Brain microvascular endothelial cell (primary cell): Measurements from ENCODE around the gene TMEM187.

Source experiments
- DNase-seq: peaks from one replicate; pipeline ENCODE4 v3.0.0-alpha.2; 2020
- H3K27ac ChIP-seq: fragments of 250-450 bp; sonication (Bioruptor Pico); 2 replicates; pipeline ENCODE4 v1.5.1; 2020; ENCODE audit warnings: mild to moderate bottlenecking, moderate library complexity
- H3K27me3 ChIP-seq: fragments of 250-450 bp; sonication (Bioruptor Pico); replicated peaks from 2 replicates; pipeline ENCODE4 v1.5.1; 2020; ENCODE audit warnings: mild to moderate bottlenecking
- H3K36me3 ChIP-seq: fragments of 250-450 bp; sonication (Bioruptor Pico); replicated peaks from 2 replicates; pipeline ENCODE4 v1.5.1; 2020; ENCODE audit warnings: mild to moderate bottlenecking
- H3K4me3 ChIP-seq: 2 replicates; pipeline ENCODE4 v1.5.1; 2011; ENCODE audit warnings: low read depth, mild to moderate bottlenecking, control low read depth, low read length, moderate library complexity
- in situ Hi-C: cut with HindIII; loops from 2 replicates; pipeline ENCODE4 v1.10.0; 2017; ENCODE audit warnings: low sequenced_read_pairs, low pct_ligation_motif_present
- TF ChIP-seq, protein P1 (sequence below): IDR thresholded peaks from 2 replicates; pipeline ENCODE4 v1.5.1; 2011; ENCODE audit warnings: low read depth, mild to moderate bottlenecking, moderate library complexity, low read length, control low read depth, inconsistent platforms; ENCODE audit errors: missing control alignments

Gene TMEM187

DNA sequence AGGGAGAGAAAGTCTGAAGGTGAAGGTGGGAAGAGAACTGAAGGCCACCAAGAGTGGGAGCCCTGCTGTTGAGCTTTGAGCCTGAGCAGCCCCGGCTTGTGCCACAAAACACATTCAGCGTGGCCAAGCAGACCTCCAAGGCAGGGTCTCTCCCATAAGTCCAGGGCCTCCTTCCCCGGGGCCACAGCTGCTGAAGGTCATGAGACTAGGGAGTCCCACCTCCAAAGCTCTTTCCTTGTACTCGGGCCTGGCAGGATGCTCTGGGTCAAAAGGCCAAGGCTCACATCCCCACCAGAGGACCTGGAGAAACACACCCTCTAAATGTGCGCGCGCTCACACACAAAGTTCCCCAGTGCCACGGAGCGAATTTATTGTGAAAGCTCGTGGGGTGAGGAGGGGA lies 43.0 kb upstream of the TMEM187 start:
- peaks cover 10% of the 10 kb centered on the region for H3K36me3 ChIP-seq
- no peak for DNase-seq
- H3K27me3 ChIP-seq, result no peaks in the 10 kb centered on the region
- no peak overlapping the region for H3K4me3 ChIP-seq
- in situ Hi-C loops, result no loop called here
- TF ChIP-seq, protein P1, sequence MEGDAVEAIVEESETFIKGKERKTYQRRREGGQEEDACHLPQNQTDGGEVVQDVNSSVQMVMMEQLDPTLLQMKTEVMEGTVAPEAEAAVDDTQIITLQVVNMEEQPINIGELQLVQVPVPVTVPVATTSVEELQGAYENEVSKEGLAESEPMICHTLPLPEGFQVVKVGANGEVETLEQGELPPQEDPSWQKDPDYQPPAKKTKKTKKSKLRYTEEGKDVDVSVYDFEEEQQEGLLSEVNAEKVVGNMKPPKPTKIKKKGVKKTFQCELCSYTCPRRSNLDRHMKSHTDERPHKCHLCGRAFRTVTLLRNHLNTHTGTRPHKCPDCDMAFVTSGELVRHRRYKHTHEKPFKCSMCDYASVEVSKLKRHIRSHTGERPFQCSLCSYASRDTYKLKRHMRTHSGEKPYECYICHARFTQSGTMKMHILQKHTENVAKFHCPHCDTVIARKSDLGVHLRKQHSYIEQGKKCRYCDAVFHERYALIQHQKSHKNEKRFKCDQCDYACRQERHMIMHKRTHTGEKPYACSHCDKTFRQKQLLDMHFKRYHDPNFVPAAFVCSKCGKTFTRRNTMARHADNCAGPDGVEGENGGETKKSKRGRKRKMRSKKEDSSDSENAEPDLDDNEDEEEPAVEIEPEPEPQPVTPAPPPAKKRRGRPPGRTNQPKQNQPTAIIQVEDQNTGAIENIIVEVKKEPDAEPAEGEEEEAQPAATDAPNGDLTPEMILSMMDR, result no peak
- no peak overlapping the region for H3K27ac ChIP-seq

DNA sequence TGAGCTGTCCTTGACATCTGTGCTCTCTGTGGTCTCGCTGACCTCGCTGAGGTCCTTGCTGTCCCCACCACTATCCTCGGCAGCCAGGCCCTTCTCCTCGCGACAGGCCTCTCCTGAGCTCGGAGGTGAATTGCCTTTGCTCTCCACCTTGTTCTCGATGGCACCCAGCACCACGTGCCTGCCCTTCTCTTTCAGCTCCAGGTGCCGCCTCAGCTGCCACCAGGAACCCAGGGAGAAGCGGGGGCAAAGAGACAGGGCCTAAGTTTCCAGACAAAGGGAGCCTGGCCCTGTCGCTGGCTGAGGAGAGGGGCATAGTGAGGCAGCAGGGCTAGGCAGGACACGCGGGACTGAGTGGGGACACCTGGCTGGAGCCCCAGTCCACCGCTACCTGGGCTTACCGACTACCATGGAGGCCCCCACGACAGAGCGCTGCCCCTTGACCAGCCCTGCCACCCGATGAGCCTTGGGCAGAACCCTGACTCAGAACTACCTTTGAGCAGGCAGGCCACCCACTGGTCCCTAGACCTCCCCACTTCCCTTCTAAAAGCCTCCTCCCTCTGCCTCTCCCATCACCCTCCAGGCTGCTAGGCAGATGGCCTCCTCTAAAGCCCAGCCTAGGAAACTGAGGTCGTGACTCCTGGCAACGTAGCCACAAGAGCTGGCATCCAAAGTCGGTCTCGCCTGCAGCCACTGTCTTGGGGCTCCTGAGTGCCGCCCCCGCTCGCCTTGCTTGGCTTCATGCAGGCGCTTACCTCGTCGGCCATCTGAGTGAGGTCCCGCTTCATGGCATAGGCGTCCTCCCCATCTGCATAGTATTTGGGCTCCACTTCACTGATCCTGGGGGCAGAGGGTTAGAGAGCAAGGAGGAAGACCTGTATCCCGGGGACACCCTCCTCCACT lies 42.3 kb upstream of the TMEM187 start:
- no peak for DNase-seq
- TF ChIP-seq, protein P1, result no peak
- in situ Hi-C loops, result no loop called here
- H3K4me3 ChIP-seq, result no peak overlapping the region
- H3K27me3 ChIP-seq, result no peaks in the 10 kb centered on the region
- H3K27ac ChIP-seq, result no peak overlapping the region
- H3K36me3 ChIP-seq, result peaks cover 10% of the 10 kb centered on the region

DNA sequence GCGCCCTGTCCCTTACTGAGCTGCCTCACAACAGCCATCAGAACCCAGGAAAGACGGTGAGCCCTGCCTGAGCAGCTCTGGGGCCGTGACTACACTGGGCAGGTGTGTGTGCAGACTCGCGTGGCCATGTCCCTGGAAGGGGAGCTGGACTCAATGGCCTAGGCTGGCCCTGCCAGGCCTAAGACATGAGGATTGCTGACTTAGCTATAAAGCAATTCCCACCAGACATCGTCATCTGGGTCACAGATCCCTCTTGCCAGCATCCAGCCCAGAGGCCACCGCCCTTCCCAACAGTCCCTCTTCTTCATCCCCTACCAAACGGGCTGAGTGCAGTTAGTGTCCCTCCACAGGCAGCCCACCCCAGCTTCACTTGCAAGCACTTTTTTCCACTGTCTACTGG lies 41.4 kb upstream of the TMEM187 start:
- no peak overlapping the region for H3K27ac ChIP-seq
- in situ Hi-C loops, result no loop called here
- TF ChIP-seq, protein P1, result no peak

DNA sequence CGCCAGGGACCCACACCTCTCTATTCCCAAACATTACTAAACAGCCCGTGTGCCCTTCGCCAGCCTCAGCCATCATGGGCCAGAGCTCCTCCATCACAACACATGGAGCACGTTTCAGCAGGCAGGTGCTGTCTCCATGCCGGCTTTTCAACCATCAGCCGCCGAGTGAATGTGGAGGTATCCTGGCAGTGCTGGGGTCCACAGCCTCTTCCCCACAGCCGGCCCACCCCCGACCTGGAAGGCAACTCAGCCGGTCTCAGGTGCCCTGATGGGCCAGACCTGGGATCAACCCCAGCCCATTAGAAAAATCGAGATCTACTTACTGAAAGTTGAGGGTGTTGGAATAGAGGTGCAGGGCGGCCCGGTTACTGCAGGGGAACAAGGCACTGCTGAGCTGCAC lies 40.8 kb upstream of the TMEM187 start:
- H3K36me3 ChIP-seq, result peaks cover 10% of the 10 kb centered on the region
- H3K27ac ChIP-seq, result no peak overlapping the region
- TF ChIP-seq, protein P1, result no peak
- in situ Hi-C loops, result no loop called here
- H3K27me3 ChIP-seq, result no peaks in the 10 kb centered on the region
- no peak overlapping the region for H3K4me3 ChIP-seq
- no peak for DNase-seq

More for the DNA sequence above, 41.4 kb upstream of the TMEM187 start:
- no peaks in the 10 kb centered on the region for H3K27me3 ChIP-seq
- DNase-seq, result no peak
- H3K36me3 ChIP-seq, result peaks cover 10% of the 10 kb centered on the region
- H3K4me3 ChIP-seq, result no peak overlapping the region

DNA sequence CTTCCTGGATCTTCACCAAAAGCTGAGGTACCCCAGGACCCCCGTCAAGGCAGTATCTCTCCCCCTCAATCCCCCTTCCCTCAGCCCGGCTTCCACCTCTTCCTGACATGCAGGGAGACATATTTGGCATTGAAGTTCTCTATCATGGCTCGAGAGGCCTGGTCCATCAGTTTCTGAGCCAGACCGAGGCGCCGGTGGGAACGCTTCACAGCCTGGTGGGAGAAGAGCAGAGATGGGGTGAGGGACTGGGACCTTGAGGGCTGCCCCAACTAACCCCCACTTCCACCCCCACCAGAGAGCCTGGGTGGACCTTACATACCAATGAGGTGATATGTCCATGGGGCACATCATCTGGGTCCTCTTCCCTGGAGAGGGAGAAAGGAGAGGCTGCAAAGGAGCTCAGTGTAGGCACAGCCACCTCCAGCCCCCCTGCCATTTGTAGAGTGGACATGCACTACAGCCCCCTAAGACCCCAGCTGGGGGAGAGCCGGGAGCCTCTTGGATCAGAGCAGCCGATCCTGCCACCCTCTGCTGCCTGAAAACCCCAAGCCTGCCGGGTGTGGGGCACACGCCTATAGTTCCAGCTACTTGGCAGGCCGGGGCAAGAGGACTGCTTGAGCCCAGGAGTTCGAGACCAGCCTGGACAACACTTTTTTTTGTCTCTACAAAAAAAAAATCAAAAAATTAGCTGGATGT lies 40.2 kb upstream of the TMEM187 start:
- Histone ChIP-seq H3K27ac (no peak overlapping the region), H3K27me3 (no peaks in the 10 kb centered on the region), H3K4me3 (no peak overlapping the region), H3K36me3 (peaks cover 10% of the 10 kb centered on the region)
- DNase-seq, result no peak
- TF ChIP-seq, protein P1, result no peak
- in situ Hi-C loops, result no loop called here
